GM12872 (cell line): ENCODE data around the gene PRPSAP2.

Experiments used
- CTCF ChIP-seq: IDR thresholded peaks from 3 replicates; pipeline ENCODE4 v1.5.1; 2011; ENCODE audit warnings: low read depth, mild to moderate bottlenecking, low read length, moderate library complexity; ENCODE audit not compliant: insufficient read depth

The PRPSAP2 gene

GRCh38 chr17:18910326-18910725 is 52.4 kb downstream of the PRPSAP2 start:
- TF ChIP-seq CTCF: no peak

GRCh38 chr17:18910881-18911280 is 53.0 kb downstream of the PRPSAP2 start:
- no peak for TF ChIP-seq CTCF

GRCh38 chr17:18916816-18917500 is 59.0 kb downstream of the PRPSAP2 start:
- TF ChIP-seq CTCF: no peak

GRCh38 chr17:18917506-18918032 is 59.6 kb downstream of the PRPSAP2 start:
- no peak for TF ChIP-seq CTCF

GRCh38 chr17:18919963-18920362 is 62.0 kb downstream of the PRPSAP2 start:
- TF ChIP-seq CTCF: no peak

- TF ChIP-seq CTCF: no peak
Measured at GRCh38 chr17:18920911-18921441, 63.0 kb downstream of the PRPSAP2 start.

GRCh38 chr17:18921485-18921884 is 63.6 kb downstream of the PRPSAP2 start:
- TF ChIP-seq CTCF: no peak
